WI38 (cell line): ENCODE data around the gene CDO1.

Experiments used
- H3K4me3 ChIP-seq: 2 replicates; pipeline ENCODE4 v1.5.1; 2011; ENCODE audit warnings: low read depth, mild to moderate bottlenecking, control low read depth, low read length
- CTCF ChIP-seq: IDR thresholded peaks from 2 replicates; pipeline ENCODE4 v1.5.1; 2012; ENCODE audit warnings: low read depth, mild to moderate bottlenecking, control low read depth, low read length

CDO1 gene

DNA sequence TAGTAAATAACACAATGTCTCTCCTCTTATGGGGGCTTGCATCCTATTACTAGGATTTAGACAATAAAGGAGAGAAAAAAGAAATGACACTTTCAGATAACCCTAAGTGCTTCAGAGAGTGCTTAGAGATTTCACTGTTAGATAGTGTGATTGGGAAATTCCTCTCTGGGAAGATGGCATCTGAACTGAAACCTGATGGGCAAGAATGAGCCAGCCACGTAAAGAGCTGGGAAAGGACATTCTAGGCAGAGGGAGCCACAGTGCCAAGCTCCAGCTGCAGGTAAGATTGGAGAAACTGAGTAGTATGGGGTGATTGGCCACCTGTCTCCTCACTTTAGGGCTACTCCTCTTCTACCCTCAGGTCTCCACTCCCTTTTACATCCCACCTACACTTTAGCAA lies 14.5 kb downstream of the CDO1 start:
- no peak overlapping the region for H3K4me3 ChIP-seq
- TF ChIP-seq CTCF = no peak

GRCh38 chr5:115801152-115801551 lies 15.3 kb downstream of the CDO1 start:
- TF ChIP-seq CTCF = no peak
- H3K4me3 ChIP-seq = no peak overlapping the region

GRCh38 chr5:115800108-115800507 lies 16.4 kb downstream of the CDO1 start:
- no peak for TF ChIP-seq CTCF
- H3K4me3 ChIP-seq = no peak overlapping the region

DNA sequence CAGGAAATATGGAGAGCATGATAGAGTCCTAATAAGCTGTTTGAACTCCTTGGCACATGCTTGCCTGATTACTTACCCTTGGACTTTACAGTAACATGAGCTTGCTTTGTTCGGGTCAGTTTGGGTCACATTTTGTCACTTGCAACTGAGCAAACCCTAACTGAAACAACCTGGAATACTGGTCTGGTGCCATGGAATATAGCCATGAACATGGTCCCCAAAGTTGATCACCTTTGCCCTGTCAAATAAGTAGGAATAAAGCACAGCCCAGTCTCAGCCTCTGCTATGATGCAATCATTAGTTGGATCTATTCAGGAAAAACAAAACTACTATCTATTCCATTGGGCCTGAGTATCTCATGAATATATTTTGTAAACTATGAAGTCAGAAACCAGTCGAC lies 18.2 kb downstream of the CDO1 start:
- H3K4me3 ChIP-seq = no peak overlapping the region
- TF ChIP-seq CTCF = no peak

DNA sequence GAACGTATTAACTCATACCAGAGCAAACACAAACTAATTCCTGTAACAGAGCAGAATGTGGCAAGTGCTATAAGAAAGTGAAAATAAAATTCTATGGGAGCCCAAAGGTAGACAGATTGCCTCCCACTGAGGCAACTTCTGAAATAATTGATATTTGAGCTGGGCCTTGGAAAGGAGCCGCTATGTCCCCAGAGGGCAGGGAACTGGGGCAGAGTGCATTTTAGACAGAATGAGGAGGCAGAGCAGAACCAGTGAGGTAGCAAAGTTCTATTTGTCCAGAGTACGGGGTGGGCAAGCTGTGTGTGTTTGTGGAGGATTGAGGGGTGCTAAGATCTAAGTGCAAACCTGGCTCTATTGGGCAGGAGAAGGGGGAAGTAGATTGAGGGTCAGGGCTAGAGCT lies 19.8 kb downstream of the CDO1 start:
- no peak overlapping the region for H3K4me3 ChIP-seq
- no peak for TF ChIP-seq CTCF

DNA sequence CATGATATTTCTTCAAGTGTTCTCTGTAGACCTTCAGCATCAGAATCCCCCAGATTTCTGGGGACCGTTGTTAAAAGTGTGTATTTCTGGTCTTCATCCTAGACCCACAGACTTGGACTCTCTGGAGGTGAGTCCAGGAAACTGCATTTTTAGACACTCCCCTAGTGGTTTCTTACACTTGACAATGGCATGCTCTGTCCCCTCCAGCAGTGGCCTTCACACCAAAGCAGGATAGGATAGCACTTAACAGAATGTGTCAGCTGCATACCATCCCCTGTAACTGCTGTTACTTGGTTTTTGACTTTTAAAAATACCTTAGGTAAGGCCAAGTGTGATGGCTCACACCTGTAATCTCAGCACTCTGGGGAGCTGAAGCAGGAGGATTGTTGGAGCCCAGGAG lies 20.8 kb downstream of the CDO1 start:
- TF ChIP-seq CTCF = no peak

GRCh38 chr5:115788440-115788839 lies 28.0 kb downstream of the CDO1 start:
- TF ChIP-seq CTCF = no peak
- no peak overlapping the region for H3K4me3 ChIP-seq

More for the DNA sequence above, 20.8 kb downstream of the CDO1 start:
- H3K4me3 ChIP-seq = no peak overlapping the region
